Stimulated activated CD8-positive, alpha-beta memory T cell treated with anti-CD3 and anti-CD28 coated beads, Interleukin-15, amount 100 ng/mL, for 1 hour (primary cell): ENCODE data around the gene HOTAIR.

Experiments used
- DNase-seq: peaks from one replicate; pipeline ENCODE4 v3.0.0-alpha.2; 2020; ENCODE audit warnings: low read depth

Gene HOTAIR

DNA sequence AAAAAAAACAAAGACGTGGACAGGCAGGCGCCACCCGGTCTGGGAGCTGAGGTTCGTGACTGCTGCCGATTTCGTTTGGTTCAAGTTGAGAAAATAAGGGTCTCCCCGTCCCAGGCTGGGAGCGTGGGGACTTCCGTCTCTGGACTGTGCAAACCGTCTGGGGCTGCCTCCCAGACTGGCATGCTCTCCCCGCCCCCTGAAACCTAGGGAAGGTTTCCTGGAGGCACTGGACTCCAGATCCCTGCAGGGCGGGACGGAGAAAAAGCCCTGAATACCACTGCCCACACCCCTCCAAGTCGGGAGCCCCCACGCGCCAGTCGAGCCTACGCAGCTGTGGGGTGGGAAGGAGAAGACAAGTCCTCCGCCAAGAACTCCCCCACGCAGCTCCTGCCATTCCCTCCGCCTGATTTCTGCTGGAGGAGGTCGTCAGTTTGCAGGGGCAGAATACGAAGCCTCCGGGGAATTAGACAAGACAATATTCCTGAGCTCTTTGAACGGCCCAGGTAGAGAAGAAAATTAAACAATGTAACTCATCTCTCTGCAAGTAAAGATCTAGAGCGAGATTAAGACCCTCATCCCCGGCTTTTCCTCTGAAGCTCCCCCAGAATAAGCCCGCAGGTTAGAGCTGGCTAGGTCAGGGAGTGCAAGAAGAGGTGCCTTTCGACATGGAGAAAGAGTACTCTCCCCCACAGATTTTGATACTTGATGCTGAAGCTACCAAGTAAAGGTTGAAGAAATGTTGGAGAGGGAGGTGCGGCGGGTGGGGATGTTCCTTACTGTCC is 46.5 kb downstream of the HOTAIR start:
- DNase-seq = no peak

DNA sequence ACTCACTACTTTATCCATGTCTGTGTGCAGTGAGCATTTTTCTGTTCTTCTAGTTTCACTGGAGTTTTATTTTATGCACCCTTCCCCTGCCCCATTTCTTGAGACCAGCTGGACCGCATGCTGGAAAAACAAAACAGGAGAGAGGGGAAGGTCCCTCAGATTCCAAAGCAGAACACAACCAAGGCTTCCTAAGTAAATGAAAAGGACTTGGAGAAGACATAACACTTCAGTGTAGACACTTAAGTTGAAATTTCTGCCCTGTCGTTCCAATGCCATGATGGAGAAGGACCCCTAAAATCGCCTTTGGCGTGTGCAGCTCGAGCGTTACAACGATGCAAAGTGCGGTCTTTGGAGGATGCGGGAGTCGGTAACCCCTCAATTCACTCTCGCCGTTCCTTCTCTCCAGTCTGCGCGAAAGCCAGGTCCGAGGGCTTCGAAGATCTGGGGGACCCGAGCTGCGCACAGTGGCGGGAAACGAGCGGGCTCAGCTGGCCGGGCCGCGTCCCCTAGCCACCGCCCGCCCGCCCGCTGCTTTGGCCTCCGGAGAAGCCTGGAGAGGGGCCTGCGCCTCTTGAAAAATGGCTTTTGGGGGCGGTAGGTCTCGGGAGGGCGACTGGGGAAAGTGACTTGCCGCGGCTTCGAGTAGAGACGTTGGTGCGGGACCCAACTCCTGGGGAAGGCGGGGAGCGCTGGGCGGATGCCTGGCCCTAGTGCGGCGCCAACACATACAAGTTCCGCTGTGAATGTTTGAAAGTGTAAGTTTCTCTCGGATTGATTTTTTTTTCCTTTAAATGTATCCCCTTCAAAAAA is 47.3 kb downstream of the HOTAIR start:
- DNase-seq = no peak

DNA sequence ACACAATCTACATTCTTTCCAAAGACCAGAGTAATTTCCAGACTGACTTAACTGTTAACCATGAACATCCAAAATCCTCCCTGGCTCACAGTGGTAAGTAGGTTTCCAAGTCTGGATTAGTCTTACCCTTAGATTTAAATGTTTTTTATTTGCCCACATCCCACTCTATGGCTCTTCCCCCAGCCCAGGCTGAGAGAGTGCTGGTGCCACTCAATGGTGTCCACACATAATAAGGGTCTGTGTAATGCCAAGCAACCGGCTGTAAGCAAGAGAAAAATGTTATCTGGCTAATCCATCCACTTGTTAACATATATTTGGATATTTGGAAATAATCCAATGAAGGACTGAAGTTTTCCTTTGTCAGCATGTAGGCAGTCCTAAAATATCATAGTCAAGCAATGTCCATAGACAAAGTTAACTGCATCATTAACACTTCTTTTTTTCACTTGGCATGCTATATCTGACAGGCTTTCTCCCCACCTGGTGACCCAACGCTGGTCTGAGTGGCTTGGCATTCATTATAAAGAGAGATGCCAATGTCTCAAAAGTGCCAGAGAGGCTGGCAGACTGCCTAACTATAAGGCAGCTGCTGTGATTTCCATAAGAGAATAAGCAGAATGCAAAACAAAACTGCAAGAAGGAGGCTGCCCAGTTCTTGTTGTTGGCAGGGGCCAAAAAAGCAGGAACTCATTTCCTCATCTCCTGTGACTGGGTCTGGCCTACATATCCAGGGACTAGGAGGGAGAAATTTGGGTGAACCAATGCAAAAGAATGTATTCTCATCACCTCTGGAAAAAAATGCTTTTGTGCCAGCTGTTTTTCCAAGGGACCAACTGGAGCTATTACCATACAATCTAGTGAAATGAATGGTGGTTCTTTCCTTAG is 50.0 kb downstream of the HOTAIR start:
- DNase-seq = no peak

DNA sequence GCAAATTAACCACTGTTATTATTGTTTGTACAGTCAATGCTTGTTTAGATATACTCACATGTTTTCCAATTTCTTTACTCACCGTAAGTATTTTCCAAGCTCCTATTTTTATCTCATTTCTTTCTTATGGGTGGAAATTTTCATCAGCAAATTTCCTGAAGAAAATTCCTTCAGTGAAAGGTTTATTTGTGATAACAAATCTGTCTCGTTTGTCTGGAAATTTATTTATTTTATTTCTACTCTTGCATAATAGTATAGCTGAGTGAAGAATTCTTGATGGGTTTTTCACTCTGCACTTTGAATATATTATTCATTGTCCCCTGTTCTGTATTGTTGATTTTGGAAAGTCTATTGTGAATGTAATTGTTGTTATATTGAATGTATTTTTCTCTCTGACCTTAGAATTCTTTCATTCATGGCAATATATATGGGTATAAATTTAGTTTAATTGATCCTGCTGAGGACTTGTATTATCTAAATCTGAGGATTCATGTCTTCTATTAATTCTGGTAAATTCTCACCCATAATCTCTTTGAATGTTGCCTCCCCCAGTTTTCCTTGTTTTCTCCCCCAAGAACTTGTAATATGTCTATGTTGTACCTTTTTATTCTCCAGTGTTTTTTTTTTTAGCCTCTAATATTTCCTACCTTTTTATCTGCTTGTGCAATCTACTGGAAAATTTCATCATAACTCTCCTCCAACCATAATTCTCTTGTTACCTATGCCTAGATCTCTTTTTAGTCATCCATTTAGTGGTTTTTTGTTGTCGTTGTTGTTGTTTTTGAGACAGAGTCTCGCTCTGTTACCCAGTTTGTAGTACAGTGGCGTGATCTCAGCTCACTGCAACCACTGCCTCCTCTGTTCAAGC is 57.7 kb downstream of the HOTAIR start:
- no peak for DNase-seq
